ENCODE data around the gene IL7R.

The IL7R gene

DNA sequence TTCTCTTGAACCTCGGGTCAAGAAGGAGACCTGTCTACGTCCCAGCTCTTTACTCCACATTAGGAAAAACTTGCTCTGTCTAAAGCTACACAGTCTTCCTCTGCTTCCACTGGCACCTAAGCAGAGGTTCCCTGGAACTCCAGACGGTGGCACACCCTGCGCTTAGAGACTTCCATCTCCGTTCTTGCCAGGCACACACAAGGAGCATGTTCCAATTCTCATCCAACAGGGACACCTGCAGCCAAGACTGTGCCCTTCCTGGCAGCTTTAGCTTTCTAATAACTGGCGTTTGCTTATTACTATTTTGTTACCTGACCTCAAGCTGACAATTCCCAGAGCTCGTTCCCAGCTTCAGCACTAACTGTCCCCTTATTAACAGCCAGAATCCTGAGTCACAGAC is 65.8 kb downstream of the IL7R start:
- H3K36me3 ChIP-seq (ENCODE audit: insufficient read depth, low read length), result no peaks in the 10 kb centered on the region
- no peaks in the 10 kb centered on the region for H3K9me3 ChIP-seq (ENCODE audit: low read length)
- no peak overlapping the region for H3K4me3 ChIP-seq (ENCODE audit: low read depth in 1 of 2, low read length in 2 of 2)
- H3K4me1 ChIP-seq (ENCODE audit: insufficient read depth, low read length), result no peaks in the 10 kb centered on the region
- H3K27ac ChIP-seq (ENCODE audit: low read depth, low read length), result no peak overlapping the region
- peaks cover 0 to 5% of the 10 kb centered on the region in 2 donors for H3K27me3 ChIP-seq (ENCODE audit: control insufficient read depth in 1 of 2, insufficient read depth in 2 of 2, low read length in 2 of 2)
- no peak overlapping the region for H3K9ac ChIP-seq (ENCODE audit: low read length)

DNA sequence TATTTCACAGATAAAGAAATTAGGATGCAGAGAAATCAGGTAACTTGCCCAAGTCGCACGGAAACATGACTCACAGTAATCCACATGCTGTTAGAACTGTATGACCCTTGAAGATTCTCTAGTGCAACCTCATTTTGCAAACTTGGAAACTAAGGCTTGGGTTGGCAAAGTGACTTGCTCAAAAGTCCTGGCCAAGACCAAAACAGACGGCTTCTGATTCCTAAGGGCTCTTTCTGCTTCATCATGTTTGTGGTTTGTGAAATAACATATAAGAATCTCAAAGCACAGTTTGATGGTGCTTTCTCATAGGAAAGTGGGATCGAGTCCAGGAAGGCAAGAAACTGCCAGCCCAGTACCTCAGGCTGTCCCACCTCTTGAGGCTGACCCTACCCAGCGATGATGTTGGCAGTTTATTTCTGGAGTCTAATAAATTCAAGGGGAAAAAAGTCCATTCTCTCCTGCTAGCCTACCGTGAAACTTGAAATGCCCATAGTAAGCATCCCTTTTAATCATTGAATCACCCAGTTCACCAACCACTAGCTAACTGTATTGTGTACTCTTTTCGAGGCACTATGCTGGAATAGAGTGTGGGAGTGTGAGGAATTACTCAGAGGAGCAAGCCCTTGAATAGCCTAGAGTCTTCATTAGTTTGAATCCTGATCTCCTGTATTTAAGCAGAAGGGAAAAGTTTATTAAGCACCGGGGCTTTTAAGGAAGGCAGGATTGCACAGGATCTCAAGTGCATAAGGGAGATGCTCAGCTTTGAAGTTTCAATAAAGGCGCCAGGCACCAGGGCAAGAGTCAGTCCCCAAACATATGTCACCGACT is 67.6 kb downstream of the IL7R start:
- H3K4me3 ChIP-seq (ENCODE audit: low read depth in 1 of 2, low read length in 2 of 2), result no peak overlapping the region
- peaks cover 0 to 5% of the 10 kb centered on the region in 2 donors for H3K27me3 ChIP-seq (ENCODE audit: control insufficient read depth in 1 of 2, insufficient read depth in 2 of 2, low read length in 2 of 2)
- no peak overlapping the region for H3K27ac ChIP-seq (ENCODE audit: low read depth, low read length)
- no peak overlapping the region for H3K9ac ChIP-seq (ENCODE audit: low read length)
- no peaks in the 10 kb centered on the region for H3K36me3 ChIP-seq (ENCODE audit: insufficient read depth, low read length)
- H3K9me3 ChIP-seq (ENCODE audit: low read length), result no peaks in the 10 kb centered on the region
- H3K4me1 ChIP-seq (ENCODE audit: insufficient read depth, low read length), result no peaks in the 10 kb centered on the region

DNA sequence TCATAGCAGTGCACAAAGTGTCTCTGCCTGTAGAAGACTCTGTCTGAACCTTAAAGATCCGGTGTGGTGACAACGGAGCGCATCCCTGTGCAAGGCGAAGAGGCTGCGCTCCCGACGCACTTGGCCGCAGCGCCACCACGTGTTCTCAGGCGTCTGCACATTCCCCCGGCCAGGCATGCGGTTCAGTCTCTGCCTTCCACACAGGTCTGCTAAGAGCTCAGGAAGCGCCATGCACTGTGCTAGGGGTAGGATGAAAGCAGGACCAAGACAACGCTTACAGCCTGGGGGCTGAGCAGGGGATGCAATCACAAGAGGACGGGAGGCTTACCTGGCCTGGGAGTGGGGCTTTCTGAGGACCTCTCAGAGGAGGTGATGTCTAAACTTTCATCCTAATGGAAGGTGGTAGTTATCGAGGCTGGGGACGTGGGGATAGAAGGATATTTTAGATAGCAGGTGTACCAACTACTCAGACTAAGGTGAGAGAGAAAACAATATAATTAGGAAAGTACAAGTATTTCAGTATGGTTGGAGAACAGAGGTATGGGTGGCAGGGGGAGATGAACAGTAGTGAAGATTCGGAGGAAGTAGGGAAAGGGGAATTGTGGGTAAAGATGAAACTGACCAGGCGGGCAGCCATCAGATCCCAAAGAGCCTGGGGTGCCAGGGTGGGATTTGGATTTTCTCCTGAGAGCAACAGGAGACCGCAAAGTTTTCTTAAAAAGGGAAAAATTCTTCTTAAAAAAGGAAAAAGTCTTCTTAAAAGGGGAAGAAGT is 68.4 kb downstream of the IL7R start:
- Histone ChIP-seq H3K27ac (ENCODE audit: low read depth, low read length) (no peak overlapping the region), H3K9ac (ENCODE audit: low read length) (no peak overlapping the region), H3K4me1 (ENCODE audit: insufficient read depth, low read length) (no peaks in the 10 kb centered on the region), H3K9me3 (ENCODE audit: low read length) (no peaks in the 10 kb centered on the region), H3K36me3 (ENCODE audit: insufficient read depth, low read length) (no peaks in the 10 kb centered on the region), H3K4me3 (ENCODE audit: low read depth in 1 of 2, low read length in 2 of 2) (no peak overlapping the region), H3K27me3 (ENCODE audit: control insufficient read depth in 1 of 2, insufficient read depth in 2 of 2, low read length in 2 of 2) (peaks cover 0 to 5% of the 10 kb centered on the region in 2 donors)

DNA sequence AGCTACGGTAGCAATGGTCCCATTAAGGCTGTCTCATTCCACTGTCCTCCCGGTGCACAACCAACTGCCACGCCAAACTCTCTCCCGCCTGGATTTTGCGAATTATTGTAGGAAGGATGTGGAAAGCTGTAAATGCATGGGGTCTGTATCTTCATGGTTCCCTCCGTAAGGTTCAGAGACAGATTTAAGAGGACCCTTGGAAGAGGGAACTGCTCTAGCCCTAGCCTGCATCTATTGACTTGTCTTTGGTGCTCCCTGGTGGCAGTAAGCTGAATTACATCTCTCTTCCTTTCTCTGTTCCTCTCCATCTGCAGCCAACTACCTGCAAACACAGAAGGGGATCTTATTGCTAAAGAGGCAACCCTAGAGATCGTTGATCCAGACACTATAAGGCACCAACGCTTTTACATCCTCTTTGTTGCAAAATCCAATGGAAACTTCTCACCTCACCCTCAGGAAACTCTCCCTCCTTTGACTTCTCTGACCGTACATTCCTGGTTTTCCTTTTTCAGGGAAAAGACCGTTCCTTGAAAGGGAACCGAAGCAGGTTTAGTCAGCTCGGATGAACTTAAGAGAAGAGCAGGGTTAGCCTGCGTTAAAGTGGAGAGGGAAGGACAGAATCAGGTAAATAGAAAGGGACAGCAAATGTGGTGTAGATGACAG is 69.8 kb downstream of the IL7R start:
- Histone ChIP-seq H3K27me3 (ENCODE audit: control insufficient read depth in 1 of 2, insufficient read depth in 2 of 2, low read length in 2 of 2) (peaks cover 0 to 5% of the 10 kb centered on the region in 2 donors), H3K9me3 (ENCODE audit: low read length) (no peaks in the 10 kb centered on the region), H3K4me1 (ENCODE audit: insufficient read depth, low read length) (no peaks in the 10 kb centered on the region), H3K27ac (ENCODE audit: low read depth, low read length) (no peak overlapping the region), H3K36me3 (ENCODE audit: insufficient read depth, low read length) (no peaks in the 10 kb centered on the region), H3K4me3 (ENCODE audit: low read depth in 1 of 2, low read length in 2 of 2) (peak overlapping the region in 1 of 2 donors; percentile 22), H3K9ac (ENCODE audit: low read length) (no peak overlapping the region)

Data from muscle layer of colon (tissue), 2 donors.